Measurements from ENCODE around the gene STAM. TPM values are rescaled to one million over a fixed set of nuclear protein-coding genes. Genes with fewer than 3 reads are reported as not detected.

Gene STAM
- total and polyA plus RNA-seq, 9 of the 15 experiments (the other 6 are each of a cell fraction or from before 2014, with no cell fraction given), result 13.8 to 33.5 (median 26.4) TPM

GRCh38 chr10:17652585-17652984 is 8.6 kb downstream of the STAM start (continued):
- TF ChIP-seq DPF2 (IDR thresholded peaks at IDR 0.05) (no peak), IRF9 (tag; IDR thresholded peaks at IDR 0.05) (no peak), CGGBP1 (CRISPR knock-in tag; IDR thresholded peaks at IDR 0.05) (no peak), ATF1 (CRISPR knock-in tag; IDR thresholded peaks at IDR 0.05) (no peak), ATF1 (tag; IDR thresholded peaks at IDR 0.05) (no peak), U2AF1 (optimal IDR thresholded peaks at IDR 0.05; ENCODE audit: low read depth, low read length) (no peak), MTA2 (IDR thresholded peaks at IDR 0.05; ENCODE audit: low read depth) (no peak)

- no peak for ATAC-seq
- peaks cover 95% of the 10 kb centered on the region for H3K79me2 ChIP-seq (ENCODE audit: control insufficient read depth, insufficient read depth, low read length)
- no peak overlapping the region for H3K4me3 ChIP-seq
- no TSS peak for BruUV-seq (replicated peaks)
- DNase-seq (ENCODE audit: extremely low read depth in 1 of 4, low spot score in 3 of 4), result no peak
- H2AFZ ChIP-seq (ENCODE audit: low read depth, low read length), result no peak overlapping the region
- H3K4me2 ChIP-seq (ENCODE audit: insufficient read depth, low read length), result peak overlapping the region; percentile 22; the same call in 1 of the 2 replicates
- CTCF ChIA-PET (ENCODE audit: low intra/inter-chr PET ratio), result no interaction called here
- intact Hi-C loops (cut with micrococcal nuclease) (no loop called here), in situ Hi-C loops (cut with MboI) (no loop called here)
- no peak for TF ChIP-seq MCM5 (IDR thresholded peaks at IDR 0.05; ENCODE audit: low read depth)
- no peak for TF ChIP-seq MAX (CRISPR knock-in tag; IDR thresholded peaks at IDR 0.05)
- no peak for TF ChIP-seq RAD21 (CRISPR knock-in tag; conservative IDR thresholded peaks at IDR 0.05 in 1 of 2, IDR thresholded peaks at IDR 0.05 in 1 of 2)
- TF ChIP-seq ZNF79 (CRISPR knock-in tag; IDR thresholded peaks at IDR 0.05; ENCODE audit: low read depth), result no peak
- TF ChIP-seq MAFK (IDR thresholded peaks at IDR 0.05; ENCODE audit: low read length), result no peak
- no peak for TF ChIP-seq PRMT5 (CRISPR knock-in tag; IDR thresholded peaks at IDR 0.05)
- no peak for TF ChIP-seq E2F6 (IDR thresholded peaks at IDR 0.05; ENCODE audit: borderline replicate concordance in 1 of 2, extremely low read depth in 1 of 2, insufficient read depth in 1 of 2, insufficient read length in 1 of 2, low read depth in 1 of 2, low read length in 1 of 2, poor library complexity in 1 of 2, severe bottlenecking in 1 of 2)
- H3K4me1 ChIP-seq (replicated peaks in 1 of 2; ENCODE audit: control insufficient read depth in 2 of 2, insufficient read depth in 2 of 2, low read length in 2 of 2), result peaks cover 18 to 50% of the 10 kb centered on the region in 2 experiments
- peak overlapping the region; percentile 34; the same call in 1 of the 3 replicates for H3K27ac ChIP-seq (ENCODE audit: extremely low read depth, low read depth, low read length)
- POLR2A ChIA-PET, result interaction anchor here (1.9 kb wide), 1 partner anchor 12 kb away, joined by 12 read pairs; the partner anchor contains the start of gene STAM
- 68% methylated on average over 3 of the region's 3 CpGs for WGBS (ENCODE audit: insufficient coverage, low coverage, missing lambda C conversion rate)
- no peaks in the 10 kb centered on the region for H3K9me1 ChIP-seq (ENCODE audit: control insufficient read depth, insufficient read depth, low read length)
- no peaks in the 10 kb centered on the region for H3K27me3 ChIP-seq (ENCODE audit: control insufficient read depth in 2 of 2, insufficient read depth in 2 of 2, low read length in 2 of 2)
- no peak overlapping the region for H3K9ac ChIP-seq (ENCODE audit: insufficient read depth in 1 of 2, low read depth in 2 of 2, low read length in 2 of 2)
- H4K20me1 ChIP-seq (replicated peaks; ENCODE audit: control insufficient read depth, insufficient read depth, low read length), result peaks cover 13% of the 10 kb centered on the region; the same call in 1 of the 2 replicates
- 0 out of 2 replicates have a peak, but pooled peaks cover 2% of the 10 kb centered on the region for H3K9me3 ChIP-seq (replicated peaks; ENCODE audit: control insufficient read depth, insufficient read depth, low read depth, low read length)
- H3K36me3 ChIP-seq (ENCODE audit: control insufficient read depth, insufficient read depth, low read length), result peaks cover 23% of the 10 kb centered on the region
- no peak for FAIRE-seq
These were observed 11.1 kb downstream of the STAM start for GRCh38 chr10:17655009-17655408.
